Raji (cell line): Measurements from ENCODE around the gene DDRGK1.

Experiments used
- POLR2A ChIP-seq: IDR thresholded peaks from 2 replicates; pipeline ENCODE4 v1.6.1; 2011; ENCODE audit warnings: low read depth, low read length, control low read depth; ENCODE audit not compliant: insufficient read depth

Gene DDRGK1

DNA sequence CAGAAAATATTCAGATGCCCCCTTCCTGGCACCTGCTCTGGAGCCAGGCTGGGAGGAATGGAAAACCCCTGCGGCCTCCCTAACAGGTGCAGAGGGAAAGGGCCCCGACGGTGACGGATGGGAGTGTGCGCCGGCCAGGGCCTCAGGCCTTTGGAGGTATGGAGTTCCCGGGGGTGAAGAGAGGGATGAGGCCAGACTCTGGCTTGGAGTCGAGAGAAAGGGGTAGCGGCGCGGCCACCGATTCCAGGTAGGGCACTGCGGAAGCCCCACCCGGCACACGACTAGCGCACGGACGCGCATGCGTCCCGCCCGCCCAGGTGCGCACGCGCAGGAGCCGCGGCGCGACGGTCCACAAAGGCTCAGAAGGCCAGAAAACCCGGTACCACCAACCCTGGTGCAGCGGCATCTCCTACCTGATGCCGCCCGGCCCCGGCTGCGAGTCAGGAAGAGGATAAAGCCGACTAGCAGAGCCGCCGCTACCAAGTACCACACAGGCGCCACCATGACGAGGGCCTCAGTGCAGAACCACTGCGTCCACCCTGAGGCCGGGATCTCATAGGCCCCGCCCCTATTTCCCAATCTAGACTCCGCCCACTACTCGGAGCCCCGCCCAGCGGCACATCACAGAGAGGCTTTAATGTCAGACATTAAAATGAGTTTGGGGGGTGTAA, at the start of gene DDRGK1:
TSS of gene DDRGK1 (minus strand) at position 559 of the 671 bp plus-strand sequence. CDS start at position 504, 55 bp downstream.
- TF ChIP-seq POLR2A: peak; percentile 90; the same call in 1 of the 2 replicates

DNA sequence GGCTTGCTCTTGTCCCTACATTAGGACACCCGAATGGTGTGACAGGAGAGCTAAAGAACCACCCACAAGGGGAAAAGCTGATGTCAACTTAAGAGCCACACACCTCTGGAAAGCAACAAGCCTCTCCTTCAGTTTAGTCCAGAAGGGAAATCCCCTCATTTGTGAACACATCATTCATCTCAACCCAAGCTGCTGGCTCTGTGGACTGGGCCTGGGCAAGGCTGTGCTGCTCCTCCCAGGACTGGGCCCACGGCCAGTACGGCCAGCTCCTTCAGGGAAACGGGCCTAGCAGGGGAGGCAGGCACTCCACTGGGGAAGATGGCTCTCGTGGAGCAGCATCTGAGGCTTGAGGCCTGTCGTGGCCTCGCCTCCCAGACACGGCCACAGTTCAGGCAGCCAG, 47.3 kb upstream of the DDRGK1 start:
- TF ChIP-seq POLR2A: no peak

DNA sequence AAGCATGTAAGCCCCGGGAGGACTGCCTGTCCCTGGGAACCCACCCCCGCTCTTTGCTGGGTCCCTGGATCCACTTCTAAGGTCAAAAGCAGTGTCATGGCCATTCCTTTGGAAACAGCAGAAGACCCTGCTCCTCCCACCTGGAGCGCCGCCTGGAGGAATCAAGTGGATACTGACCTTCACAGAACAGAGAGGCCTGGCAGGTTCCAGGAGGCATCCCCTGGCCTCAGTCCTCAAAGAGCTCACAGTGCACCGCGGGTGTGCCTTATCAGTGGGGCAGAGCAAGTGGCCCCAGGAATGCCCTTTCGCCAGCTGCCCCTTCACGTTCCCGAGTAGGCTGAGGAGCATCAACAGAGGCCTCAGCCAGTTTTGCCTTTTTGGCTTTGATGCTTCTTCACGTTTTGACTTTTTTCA, 45.6 kb upstream of the DDRGK1 start:
- TF ChIP-seq POLR2A: no peak

- no peak for TF ChIP-seq POLR2A
Observed at GRCh38 chr20:3248993-3249347, 44.5 kb upstream of the DDRGK1 start.

DNA sequence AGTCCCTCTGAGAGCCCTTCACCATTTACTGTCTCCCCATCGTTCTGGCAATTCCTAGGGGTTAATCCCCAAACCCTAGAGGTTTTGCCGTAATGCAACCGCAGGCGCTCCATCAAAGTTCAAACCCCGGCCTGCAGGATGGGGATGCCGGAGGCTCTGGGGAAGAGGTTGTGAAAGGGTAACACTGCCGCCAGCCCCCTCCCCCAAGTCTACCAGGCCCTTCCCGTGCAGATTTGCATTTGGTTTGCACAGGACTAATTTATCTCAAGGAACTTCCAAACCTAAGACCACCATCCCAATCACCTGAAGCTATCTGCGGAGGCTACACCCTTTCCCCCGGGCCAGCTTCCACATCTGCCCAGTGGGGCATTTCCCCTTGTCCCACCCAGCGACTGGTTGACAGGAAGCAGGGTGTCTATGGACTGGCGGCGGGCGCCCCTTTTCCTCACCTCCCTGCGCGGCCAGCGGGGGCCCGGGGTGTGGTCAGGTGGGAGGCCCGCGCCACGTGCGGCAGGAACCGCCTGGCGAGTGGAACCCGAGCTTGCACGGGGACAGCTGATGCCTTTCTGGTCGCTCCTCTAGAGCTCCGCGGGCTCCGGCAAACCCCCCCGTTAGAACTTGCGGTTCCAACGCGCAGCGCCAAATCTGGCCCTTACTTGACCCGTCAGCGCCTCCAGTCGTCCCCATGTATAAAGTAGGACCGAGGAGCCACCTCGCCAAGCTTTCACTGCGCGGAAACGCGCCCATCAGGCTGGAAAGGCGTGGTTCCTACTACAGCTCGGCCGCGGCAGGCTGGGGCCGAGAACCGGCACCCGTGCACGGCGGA, 43.9 kb upstream of the DDRGK1 start:
- no peak for TF ChIP-seq POLR2A

DNA sequence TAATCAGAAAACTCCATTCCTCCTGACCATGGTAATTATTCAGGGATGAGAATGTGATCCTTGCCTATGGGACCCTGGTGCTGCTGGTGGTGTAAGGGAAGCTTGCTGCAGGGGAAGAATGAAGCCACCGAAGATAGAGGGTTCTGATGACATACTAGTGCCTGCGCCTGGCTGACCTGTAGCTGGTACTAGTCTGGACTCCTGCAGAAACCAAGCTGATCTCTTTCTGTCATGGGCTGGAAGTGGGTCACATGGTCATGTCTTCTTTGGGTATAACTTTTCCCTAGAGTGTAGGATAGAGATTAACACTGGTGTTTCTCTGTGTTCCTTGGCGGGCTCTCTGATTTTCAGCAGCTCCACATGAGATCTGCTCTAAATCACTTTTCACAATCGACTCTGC, 43.2 kb upstream of the DDRGK1 start:
- TF ChIP-seq POLR2A: no peak

GRCh38 chr20:3246682-3247081, 42.2 kb upstream of the DDRGK1 start:
- no peak for TF ChIP-seq POLR2A

GRCh38 chr20:3245711-3246110, 41.2 kb upstream of the DDRGK1 start:
- TF ChIP-seq POLR2A: no peak

- TF ChIP-seq POLR2A: no peak
Observed at GRCh38 chr20:3245156-3245555, 40.7 kb upstream of the DDRGK1 start.

DNA sequence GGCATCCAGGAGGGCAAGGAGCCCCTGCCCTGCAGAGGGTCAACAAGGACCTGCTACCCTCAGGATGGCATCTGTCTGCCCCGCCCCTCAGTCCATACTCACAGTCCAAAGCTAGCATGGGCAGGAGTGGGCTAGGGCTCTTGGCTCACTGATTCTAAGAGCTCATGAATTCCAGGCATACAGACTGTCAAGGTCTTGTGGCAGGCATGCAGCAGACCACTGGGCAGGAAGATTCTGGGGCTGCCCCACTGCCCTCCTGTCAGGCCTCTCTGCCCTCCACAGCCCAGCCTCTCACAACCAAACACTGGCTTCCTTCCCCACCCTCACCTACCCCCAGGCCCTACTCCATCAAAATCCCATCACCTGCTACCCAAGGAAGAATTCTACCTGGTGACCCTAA, 40.1 kb upstream of the DDRGK1 start:
- TF ChIP-seq POLR2A: no peak

DNA sequence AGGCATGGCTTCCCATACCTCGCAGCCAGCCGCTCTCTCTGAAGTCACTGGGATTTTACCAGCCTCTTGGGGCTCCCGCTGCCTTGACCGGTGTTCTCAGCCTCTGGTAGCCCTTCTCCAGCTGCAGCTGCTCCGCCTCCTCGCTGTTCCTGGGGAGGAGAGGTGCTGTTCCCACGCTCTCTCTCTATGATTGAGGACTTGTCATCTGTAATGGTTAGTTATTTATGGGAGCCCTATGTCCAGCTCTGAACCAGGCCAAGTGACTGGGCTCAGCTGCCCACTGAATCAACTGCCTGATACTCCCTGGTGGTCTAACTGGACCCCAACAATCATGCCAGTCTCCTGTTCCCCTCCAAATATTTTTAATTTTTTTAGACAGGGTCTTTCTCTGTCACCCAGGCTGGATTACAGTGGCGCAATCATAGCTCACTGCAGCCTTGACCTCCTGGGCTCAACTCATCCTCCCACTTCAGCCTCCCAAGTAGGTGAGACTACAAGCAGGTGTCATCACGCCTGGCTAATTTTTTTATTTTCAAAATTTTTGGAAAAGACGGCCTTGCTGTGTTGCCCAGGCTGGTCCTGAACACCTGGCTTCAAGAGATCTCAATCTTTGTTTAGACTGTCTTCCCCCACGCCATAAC, 39.4 kb upstream of the DDRGK1 start:
- TF ChIP-seq POLR2A: no peak

- no peak for TF ChIP-seq POLR2A
Observed at GRCh38 chr20:3242172-3242692, 37.8 kb upstream of the DDRGK1 start.

DNA sequence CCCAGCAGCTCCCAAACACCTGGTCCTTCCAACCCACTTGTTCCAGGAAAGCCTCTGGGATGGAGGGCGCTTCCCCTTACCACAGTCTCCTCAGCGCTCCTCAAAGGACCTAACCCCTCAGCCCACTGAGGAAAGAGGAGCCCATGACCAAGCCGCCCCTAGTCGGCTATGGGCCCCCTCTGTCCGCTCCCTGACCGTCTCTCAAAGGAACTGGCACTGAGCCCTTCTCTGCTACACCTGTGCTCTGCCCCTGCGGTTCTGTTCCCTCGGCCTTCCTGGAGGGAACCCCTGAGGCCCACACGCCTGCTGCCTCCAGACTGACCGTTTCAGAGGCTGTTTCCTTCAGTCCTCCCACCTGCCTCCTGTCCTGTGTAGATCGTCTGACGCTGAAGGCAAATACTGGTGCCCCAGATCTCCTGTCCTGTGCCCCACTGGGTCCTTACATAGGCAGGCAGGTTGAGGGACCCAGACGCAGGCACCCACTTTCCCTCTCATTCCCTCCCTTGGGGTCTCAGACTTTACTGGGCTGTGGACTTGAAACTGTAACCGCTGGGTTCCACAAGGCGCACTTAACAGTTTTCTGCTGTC, 36.4 kb upstream of the DDRGK1 start:
- no peak for TF ChIP-seq POLR2A

- TF ChIP-seq POLR2A: no peak
Observed at GRCh38 chr20:3239867-3240775, 35.6 kb upstream of the DDRGK1 start.

GRCh38 chr20:3239026-3239866, 34.8 kb upstream of the DDRGK1 start, which contains the start of gene SLC4A11:
SLC4A11 (minus strand) TSS chr20:3239190; CDS start chr20:3239137, 53 bp downstream.
- TF ChIP-seq POLR2A: no peak
